ENCODE data around the gene MEX3D. TPM values are rescaled to one million over a fixed set of nuclear protein-coding genes. Genes with fewer than 3 reads are reported as not detected.
A peak's percentile ranks its signal among the peaks of the same experiment; 100 is the strongest.

Gene MEX3D
- total and polyA plus RNA-seq, 2 donors (not counting 1 experiment from before 2014, with no cell fraction given), result 0.73 to 3.0 TPM

DNA sequence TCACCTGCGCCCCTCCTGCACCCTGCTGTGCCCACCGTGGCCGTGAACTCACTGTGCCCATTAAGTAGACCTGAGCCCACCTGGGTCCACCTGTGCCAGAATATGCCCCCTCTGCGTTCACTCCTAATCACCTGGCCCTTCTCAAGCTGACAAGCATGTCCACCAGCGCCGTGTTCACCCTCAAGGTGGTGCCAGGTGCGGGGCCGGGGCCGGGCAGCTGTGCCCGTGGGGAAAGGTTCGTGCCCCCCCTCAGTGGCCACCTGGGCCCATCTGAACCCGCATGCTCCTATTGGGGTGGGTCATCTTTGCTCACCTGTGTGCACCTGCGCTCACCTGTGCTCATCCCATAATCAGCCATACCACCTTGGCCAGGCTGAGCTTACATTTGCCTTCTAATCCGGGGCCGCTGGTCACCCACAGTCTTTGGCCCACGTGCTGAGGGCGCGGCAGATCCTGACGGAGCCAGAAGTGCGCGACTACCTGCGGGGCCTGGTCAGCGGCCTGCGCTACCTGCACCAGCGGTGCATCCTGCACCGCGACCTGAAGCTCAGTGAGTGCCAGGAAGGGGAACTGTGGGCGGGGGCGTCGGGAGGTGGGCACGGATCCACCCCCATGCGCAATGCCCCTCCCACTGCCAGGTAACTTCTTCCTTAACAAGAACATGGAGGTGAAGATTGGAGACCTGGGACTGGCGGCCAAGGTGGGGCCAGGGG, 41.9 kb downstream of the MEX3D start:
- no peaks in the 10 kb centered on the region for H3K79me2 ChIP-seq (ENCODE audit: control insufficient read depth, insufficient read depth, low read length)
- no peak overlapping the region for H3K4me3 Mint-ChIP-seq
- no peak overlapping the region for H3K27ac ChIP-seq (ENCODE audit: low read length in 2 of 2)
- peaks cover 40% of the 10 kb centered on the region for H3K27me3 Mint-ChIP-seq
- no peak overlapping the region for H2AFZ ChIP-seq (ENCODE audit: insufficient read depth, low read depth, low read length, poor library complexity, severe bottlenecking)
- no peak overlapping the region for H3K9ac ChIP-seq (ENCODE audit: low read length)
- peaks cover 0 to 7% (median 0%) of the 10 kb centered on the region in 3 donors for H3K9me3 ChIP-seq (ENCODE audit: control extremely low read depth in 1 of 3, control insufficient read depth in 2 of 3, insufficient read depth in 1 of 3, low read length in 2 of 3)
- peaks cover 7% of the 10 kb centered on the region for H3K4me1 Mint-ChIP-seq
- H3K4me2 ChIP-seq (replicated peaks; ENCODE audit: low read depth, low read length, poor library complexity, severe bottlenecking), result no peak overlapping the region
- H3K9me3 Mint-ChIP-seq (ENCODE audit: insufficient read depth), result no peaks in the 10 kb centered on the region
- ChIA-PET POLR2A (no interaction called here), CTCF (no interaction called here)
- intact Hi-C loops (cut with micrococcal nuclease), result no loop called here
- WGBS (ENCODE audit: insufficient coverage), result 87% methylated on average over 31 of the region's 33 CpGs
- ATAC-seq (ENCODE audit: low read depth) (no peak), DNase-seq (no peak)
- H3K4me1 ChIP-seq (ENCODE audit: control insufficient read depth in 2 of 2, insufficient read depth in 2 of 2, low read length in 2 of 2), result peaks cover 3 to 8% of the 10 kb centered on the region in 2 donors
- no peaks in the 10 kb centered on the region for H4K20me1 ChIP-seq (ENCODE audit: control insufficient read depth, insufficient read depth, low read length, poor library complexity, severe bottlenecking)
- H3K27ac Mint-ChIP-seq, result peak overlapping the region; percentile 61
- peaks cover 0 to 36% (median 16%) of the 10 kb centered on the region in 4 experiments for H3K27me3 ChIP-seq (replicated peaks in 1 of 4; ENCODE audit: control extremely low read depth in 1 of 4, control insufficient read depth in 3 of 4, insufficient read depth in 4 of 4, low read length in 3 of 4)
- H3K4me3 ChIP-seq (ENCODE audit: control extremely low read depth in 1 of 5, extremely low read depth in 1 of 5, insufficient read depth in 1 of 5, low read depth in 2 of 5, low read length in 4 of 5), result no peak overlapping the region
- H3K36me3 ChIP-seq (replicated peaks in 1 of 2; ENCODE audit: control extremely low read depth in 1 of 2, control insufficient read depth in 1 of 2, extremely low read depth in 1 of 2, insufficient read depth in 2 of 2, low read length in 1 of 2), result no peaks in the 10 kb centered on the region
- TF ChIP-seq EZH2 (IDR thresholded peaks at IDR 0.05; ENCODE audit: borderline replicate concordance, insufficient read depth, low read depth, low read length, poor library complexity, severe bottlenecking), result no peak
- TF ChIP-seq, protein P1, sequence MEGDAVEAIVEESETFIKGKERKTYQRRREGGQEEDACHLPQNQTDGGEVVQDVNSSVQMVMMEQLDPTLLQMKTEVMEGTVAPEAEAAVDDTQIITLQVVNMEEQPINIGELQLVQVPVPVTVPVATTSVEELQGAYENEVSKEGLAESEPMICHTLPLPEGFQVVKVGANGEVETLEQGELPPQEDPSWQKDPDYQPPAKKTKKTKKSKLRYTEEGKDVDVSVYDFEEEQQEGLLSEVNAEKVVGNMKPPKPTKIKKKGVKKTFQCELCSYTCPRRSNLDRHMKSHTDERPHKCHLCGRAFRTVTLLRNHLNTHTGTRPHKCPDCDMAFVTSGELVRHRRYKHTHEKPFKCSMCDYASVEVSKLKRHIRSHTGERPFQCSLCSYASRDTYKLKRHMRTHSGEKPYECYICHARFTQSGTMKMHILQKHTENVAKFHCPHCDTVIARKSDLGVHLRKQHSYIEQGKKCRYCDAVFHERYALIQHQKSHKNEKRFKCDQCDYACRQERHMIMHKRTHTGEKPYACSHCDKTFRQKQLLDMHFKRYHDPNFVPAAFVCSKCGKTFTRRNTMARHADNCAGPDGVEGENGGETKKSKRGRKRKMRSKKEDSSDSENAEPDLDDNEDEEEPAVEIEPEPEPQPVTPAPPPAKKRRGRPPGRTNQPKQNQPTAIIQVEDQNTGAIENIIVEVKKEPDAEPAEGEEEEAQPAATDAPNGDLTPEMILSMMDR (IDR thresholded peaks at IDR 0.05), result no peak

DNA sequence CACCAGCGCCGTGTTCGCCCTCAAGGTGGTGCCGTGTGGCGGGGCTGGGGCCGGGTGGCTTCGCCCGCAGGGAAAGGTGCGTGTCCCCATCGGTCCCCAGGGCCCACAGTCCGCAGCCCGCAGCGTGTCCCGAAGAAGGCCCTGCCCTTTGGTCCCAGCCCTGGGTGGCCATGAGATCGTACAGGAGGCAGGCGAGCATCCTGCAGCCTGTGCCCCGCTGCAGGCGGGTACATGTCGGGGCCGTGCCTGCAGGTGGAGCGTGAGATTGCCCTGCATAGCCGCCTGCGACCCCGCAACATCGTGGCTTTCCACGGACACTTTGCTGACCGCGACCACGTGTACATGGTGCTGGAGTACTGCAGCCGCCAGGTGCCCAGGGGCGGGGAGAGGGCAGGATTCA, 42.8 kb downstream of the MEX3D start:
- H3K27me3 Mint-ChIP-seq, result peaks cover 40% of the 10 kb centered on the region
- CTCF ChIA-PET, result no interaction called here

More for the DNA sequence above, 42.8 kb downstream of the MEX3D start:
- no peaks in the 10 kb centered on the region for H3K79me2 ChIP-seq (ENCODE audit: control insufficient read depth, insufficient read depth, low read length)
- H3K27me3 ChIP-seq (replicated peaks in 1 of 4; ENCODE audit: control extremely low read depth in 1 of 4, control insufficient read depth in 3 of 4, insufficient read depth in 4 of 4, low read length in 3 of 4), result peaks cover 0 to 36% (median 16%) of the 10 kb centered on the region in 4 experiments
- no peaks in the 10 kb centered on the region for H3K36me3 ChIP-seq (replicated peaks in 1 of 2; ENCODE audit: control extremely low read depth in 1 of 2, control insufficient read depth in 1 of 2, extremely low read depth in 1 of 2, insufficient read depth in 2 of 2, low read length in 1 of 2)
- Mint-ChIP-seq H3K4me3 (no peak overlapping the region), H3K4me1 (peaks cover 7% of the 10 kb centered on the region), H3K9me3 (ENCODE audit: insufficient read depth) (no peaks in the 10 kb centered on the region), H3K27ac (no peak overlapping the region)
- H3K4me2 ChIP-seq (replicated peaks; ENCODE audit: low read depth, low read length, poor library complexity, severe bottlenecking), result no peak overlapping the region
- DNase-seq (no peak), ATAC-seq (ENCODE audit: low read depth) (no peak)
- peaks cover 0 to 7% (median 0%) of the 10 kb centered on the region in 3 donors for H3K9me3 ChIP-seq (ENCODE audit: control extremely low read depth in 1 of 3, control insufficient read depth in 2 of 3, insufficient read depth in 1 of 3, low read length in 2 of 3)
- POLR2A ChIA-PET, result no interaction called here
- H3K4me3 ChIP-seq (ENCODE audit: control extremely low read depth in 1 of 5, extremely low read depth in 1 of 5, insufficient read depth in 1 of 5, low read depth in 2 of 5, low read length in 4 of 5), result no peak overlapping the region
- H2AFZ ChIP-seq (ENCODE audit: insufficient read depth, low read depth, low read length, poor library complexity, severe bottlenecking), result no peak overlapping the region
- TF ChIP-seq, protein P1 (IDR thresholded peaks at IDR 0.05), result no peak
- TF ChIP-seq EZH2 (IDR thresholded peaks at IDR 0.05; ENCODE audit: borderline replicate concordance, insufficient read depth, low read depth, low read length, poor library complexity, severe bottlenecking), result no peak
- peaks cover 3 to 8% of the 10 kb centered on the region in 2 donors for H3K4me1 ChIP-seq (ENCODE audit: control insufficient read depth in 2 of 2, insufficient read depth in 2 of 2, low read length in 2 of 2)
- WGBS (ENCODE audit: insufficient coverage), result 68% methylated on average over 31 of the region's 31 CpGs
- H4K20me1 ChIP-seq (ENCODE audit: control insufficient read depth, insufficient read depth, low read length, poor library complexity, severe bottlenecking), result no peaks in the 10 kb centered on the region
- no peak overlapping the region for H3K27ac ChIP-seq (ENCODE audit: low read length in 2 of 2)
- no peak overlapping the region for H3K9ac ChIP-seq (ENCODE audit: low read length)
- intact Hi-C loops (cut with micrococcal nuclease), result no loop called here
